Loucy (cell line): ENCODE data around the gene GAS2.

Experiments used
- H2AFZ ChIP-seq: fragments of 200-600 bp; sonication (generic); 2 replicates; pipeline ENCODE4 v1.6.0; 2016; ENCODE audit warnings: antibody characterized with exemption, mild to moderate bottlenecking, low read length, moderate library complexity
- H3F3A ChIP-seq: fragments of 200-600 bp; 2 replicates; pipeline ENCODE4 v1.6.0; 2016; ENCODE audit warnings: antibody characterized with exemption, low read depth, mild to moderate bottlenecking
- H3K27me3 ChIP-seq: fragments of 200-600 bp; sonication (generic); 2 replicates; pipeline ENCODE4 v1.6.1; 2014; ENCODE audit warnings: low read length, mild to moderate bottlenecking; ENCODE audit not compliant: insufficient read depth, poor library complexity, severe bottlenecking
- H3K36me3 ChIP-seq: fragments of 200-600 bp; sonication (generic); 2 replicates; pipeline ENCODE4 v1.6.1; 2016; ENCODE audit warnings: low read length; ENCODE audit not compliant: insufficient read depth
- H3K4me1 ChIP-seq: fragments of 200-600 bp; sonication (generic); 2 replicates; pipeline ENCODE4 v1.5.1; 2014; ENCODE audit warnings: low read length, mild to moderate bottlenecking; ENCODE audit not compliant: insufficient read depth, poor library complexity, severe bottlenecking
- H3K4me2 ChIP-seq: fragments of 200-600 bp; sonication (generic); 2 replicates; pipeline ENCODE4 v1.6.0; 2014; ENCODE audit warnings: antibody characterized with exemption, low read length, low read depth, mild to moderate bottlenecking; ENCODE audit not compliant: poor library complexity, severe bottlenecking
- H3K4me3 ChIP-seq: fragments of 200-600 bp; sonication (generic); 2 replicates; pipeline ENCODE4 v1.5.1; 2014; ENCODE audit warnings: low read length, mild to moderate bottlenecking, mixed read lengths; ENCODE audit not compliant: poor library complexity, severe bottlenecking
- H3K79me2 ChIP-seq: fragments of 200-600 bp; sonication (generic); 2 replicates; pipeline ENCODE4 v1.6.1; 2014; ENCODE audit warnings: low read length; ENCODE audit not compliant: insufficient read depth
- H3K9ac ChIP-seq: fragments of 200-600 bp; sonication (generic); 2 replicates; pipeline ENCODE4 v1.6.0; 2014; ENCODE audit warnings: mild to moderate bottlenecking, low read depth, low read length, moderate library complexity; ENCODE audit not compliant: poor library complexity, severe bottlenecking
- H3K9me2 ChIP-seq: fragments of 200-600 bp; sonication (generic); replicated peaks from 2 replicates; pipeline ENCODE4 v1.6.1; 2016; ENCODE audit warnings: low read depth, low read length, mixed read lengths
- H3K9me3 ChIP-seq: fragments of 200-600 bp; sonication (generic); 2 replicates; pipeline ENCODE4 v1.6.1; 2014; ENCODE audit warnings: mild to moderate bottlenecking, antibody characterized with exemption, low read length, low read depth; ENCODE audit not compliant: insufficient read depth
- H4K20me1 ChIP-seq: fragments of 200-600 bp; sonication (generic); 2 replicates; pipeline ENCODE4 v1.6.0; 2014; ENCODE audit warnings: antibody characterized with exemption, low read length, mild to moderate bottlenecking; ENCODE audit not compliant: insufficient read depth, poor library complexity, severe bottlenecking
- CTCF ChIP-seq: fragments of 200-600 bp; sonication (generic); conservative IDR thresholded peaks from 2 replicates; pipeline ENCODE4 v1.5.1; 2014; ENCODE audit warnings: mild to moderate bottlenecking, antibody characterized with exemption, low read length
- EZH2phosphoT487 ChIP-seq: fragments of 200-600 bp; IDR thresholded peaks from 2 replicates; pipeline ENCODE4 v1.6.1; 2018; ENCODE audit warnings: antibody characterized with exemption, mild to moderate bottlenecking, moderate library complexity, borderline replicate concordance

The GAS2 gene

GRCh38 chr11:22715971-22716370 is 49.6 kb downstream of the GAS2 start:
- Histone ChIP-seq H3K9me2 (no peaks in the 10 kb centered on the region), H3F3A (no peaks in the 10 kb centered on the region), H4K20me1 (no peaks in the 10 kb centered on the region), H3K27me3 (no peaks in the 10 kb centered on the region), H2AFZ (no peak overlapping the region), H3K9me3 (no peaks in the 10 kb centered on the region), H3K36me3 (no peaks in the 10 kb centered on the region), H3K4me1 (no peaks in the 10 kb centered on the region), H3K4me3 (no peak overlapping the region), H3K79me2 (no peaks in the 10 kb centered on the region), H3K4me2 (no peak overlapping the region), H3K9ac (no peak overlapping the region)
- no peak for TF ChIP-seq EZH2phosphoT487

- TF ChIP-seq EZH2phosphoT487 (no peak), CTCF (no peak)
- Histone ChIP-seq H3K4me3 (no peak overlapping the region), H2AFZ (no peak overlapping the region), H3K9ac (no peak overlapping the region), H4K20me1 (no peaks in the 10 kb centered on the region), H3K4me2 (no peak overlapping the region), H3K79me2 (no peaks in the 10 kb centered on the region), H3K27me3 (no peaks in the 10 kb centered on the region), H3K4me1 (no peaks in the 10 kb centered on the region), H3K9me3 (no peaks in the 10 kb centered on the region), H3F3A (no peaks in the 10 kb centered on the region), H3K9me2 (no peaks in the 10 kb centered on the region), H3K36me3 (no peaks in the 10 kb centered on the region)
Observed at GRCh38 chr11:22720457-22720856, 54.0 kb downstream of the GAS2 start.

GRCh38 chr11:22723274-22723673 is 56.9 kb downstream of the GAS2 start:
- H4K20me1 ChIP-seq, result no peaks in the 10 kb centered on the region
- TF ChIP-seq EZH2phosphoT487 (no peak), CTCF (no peak)

GRCh38 chr11:22725079-22725478 is 58.7 kb downstream of the GAS2 start:
- Histone ChIP-seq H3K9ac (no peak overlapping the region), H2AFZ (no peak overlapping the region), H3F3A (no peaks in the 10 kb centered on the region), H3K4me3 (no peak overlapping the region), H3K27me3 (no peaks in the 10 kb centered on the region), H4K20me1 (no peaks in the 10 kb centered on the region), H3K36me3 (no peaks in the 10 kb centered on the region), H3K9me2 (no peaks in the 10 kb centered on the region), H3K4me2 (no peak overlapping the region), H3K4me1 (no peaks in the 10 kb centered on the region), H3K9me3 (no peaks in the 10 kb centered on the region), H3K79me2 (no peaks in the 10 kb centered on the region)
- TF ChIP-seq EZH2phosphoT487 (no peak), CTCF (no peak)

More at GRCh38 chr11:22723274-22723673, 56.9 kb downstream of the GAS2 start:
- Histone ChIP-seq H3K36me3 (no peaks in the 10 kb centered on the region), H3K4me1 (no peaks in the 10 kb centered on the region), H3K9ac (no peak overlapping the region), H3K4me2 (no peak overlapping the region), H3K9me2 (no peaks in the 10 kb centered on the region), H3K4me3 (no peak overlapping the region), H3K79me2 (no peaks in the 10 kb centered on the region), H2AFZ (no peak overlapping the region), H3K9me3 (no peaks in the 10 kb centered on the region), H3F3A (no peaks in the 10 kb centered on the region), H3K27me3 (no peaks in the 10 kb centered on the region)
